ENCODE measurements around the gene FAM149A.

FAM149A gene

DNA sequence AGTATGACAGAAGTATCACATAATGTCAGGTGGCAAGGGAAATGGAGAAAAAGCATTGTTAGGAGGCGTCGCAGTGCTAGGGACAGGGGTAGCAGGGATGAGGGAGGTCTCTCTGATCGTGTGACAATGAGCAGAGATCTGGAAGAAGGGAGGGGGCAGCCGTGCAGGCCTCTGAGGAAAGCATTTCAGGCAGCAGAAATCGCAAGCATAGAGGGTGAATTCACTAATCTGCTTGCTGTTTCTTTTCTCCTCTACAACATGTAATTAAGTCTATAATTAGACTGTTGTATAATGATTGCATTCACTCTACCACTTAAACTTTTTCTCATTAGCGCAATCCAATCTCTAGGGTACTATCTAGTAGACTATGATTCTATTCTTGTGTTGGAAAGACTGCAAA lies 96.0 kb downstream of the FAM149A start:
- FAIRE-seq = no peak

DNA sequence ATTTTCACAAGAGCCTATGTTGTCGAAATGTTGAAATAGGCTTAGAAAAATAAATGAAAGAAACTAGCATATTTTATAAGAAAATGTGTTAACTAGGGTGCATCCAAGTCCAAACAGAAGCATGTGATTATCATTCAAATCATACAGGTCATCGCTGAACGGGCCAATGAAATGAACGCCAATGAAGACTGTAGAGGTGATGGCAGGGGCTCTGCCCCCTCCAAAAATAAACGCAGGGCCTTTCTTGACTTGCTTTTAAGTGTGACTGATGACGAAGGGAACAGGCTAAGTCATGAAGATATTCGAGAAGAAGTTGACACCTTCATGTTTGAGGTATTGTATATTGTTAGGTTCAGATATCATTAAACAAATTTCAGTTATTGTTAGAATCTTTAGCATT lies 96.5 kb downstream of the FAM149A start:
- no peak for FAIRE-seq
- DNase-seq (ENCODE audit: insufficient read length, low spot score) = no peak

More for the DNA sequence above, 96.0 kb downstream of the FAM149A start:
- DNase-seq (ENCODE audit: insufficient read length, low spot score) = no peak

DNA sequence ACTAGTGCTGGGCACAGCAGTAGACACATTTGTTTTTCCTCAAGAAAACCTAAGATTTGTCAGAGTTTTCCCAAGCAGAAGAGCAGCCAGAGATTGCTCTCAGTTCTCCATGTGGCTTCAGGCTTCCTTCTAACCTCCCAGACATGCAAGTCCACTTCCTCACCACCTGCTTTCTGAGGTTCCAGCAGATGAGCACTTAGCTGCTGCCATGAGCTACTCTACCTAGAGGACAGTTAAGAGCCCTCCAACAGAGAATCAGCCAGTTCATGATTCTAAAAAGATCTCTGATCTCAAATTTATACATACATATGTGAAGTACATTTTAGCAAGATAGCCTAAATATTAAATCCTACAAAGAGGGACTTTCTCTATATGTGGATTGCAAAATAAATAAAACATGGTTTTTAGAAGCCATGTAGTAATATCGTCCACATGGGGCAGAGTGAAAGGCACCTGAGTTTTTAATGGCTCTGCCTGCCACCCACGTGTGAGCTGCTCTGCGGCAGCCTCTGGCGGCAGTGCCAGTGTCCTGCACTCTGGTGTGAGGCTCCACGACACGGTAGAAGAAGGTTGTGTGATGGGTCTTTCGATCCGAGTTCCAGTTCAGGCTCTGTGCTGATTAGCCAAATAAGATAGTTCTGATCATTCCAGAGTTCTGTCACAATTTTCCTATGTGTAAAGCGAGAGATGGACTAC lies 97.2 kb downstream of the FAM149A start:
- DNase-seq (ENCODE audit: insufficient read length, low spot score) (peak; percentile 48), FAIRE-seq (peak; percentile 28)

DNA sequence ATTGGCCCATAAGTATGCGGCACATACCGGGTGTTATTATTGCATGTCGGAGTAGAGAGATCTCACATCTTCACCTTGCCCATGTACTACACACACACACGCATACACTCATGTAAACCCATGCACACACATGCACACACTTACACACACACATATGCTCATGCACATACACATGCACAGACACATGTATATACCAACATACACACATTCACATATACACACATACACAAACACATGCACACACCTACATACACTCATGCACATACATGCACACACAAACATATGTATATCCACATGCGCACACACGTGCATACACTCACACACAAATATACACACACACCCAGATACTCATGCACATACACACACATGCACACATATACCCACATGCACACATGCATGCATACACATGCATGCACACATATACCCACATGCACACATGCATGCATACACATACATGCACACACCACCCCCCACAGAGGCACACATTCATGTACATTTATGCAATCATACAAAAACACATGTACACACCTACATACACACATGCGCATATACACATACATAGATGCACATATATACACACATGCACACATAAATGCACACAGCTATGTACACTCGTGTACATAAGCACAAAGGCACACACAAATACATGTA lies 98.1 kb downstream of the FAM149A start:
- DNase-seq (ENCODE audit: insufficient read length, low spot score) (no peak), FAIRE-seq (peak; percentile 86)

DNA sequence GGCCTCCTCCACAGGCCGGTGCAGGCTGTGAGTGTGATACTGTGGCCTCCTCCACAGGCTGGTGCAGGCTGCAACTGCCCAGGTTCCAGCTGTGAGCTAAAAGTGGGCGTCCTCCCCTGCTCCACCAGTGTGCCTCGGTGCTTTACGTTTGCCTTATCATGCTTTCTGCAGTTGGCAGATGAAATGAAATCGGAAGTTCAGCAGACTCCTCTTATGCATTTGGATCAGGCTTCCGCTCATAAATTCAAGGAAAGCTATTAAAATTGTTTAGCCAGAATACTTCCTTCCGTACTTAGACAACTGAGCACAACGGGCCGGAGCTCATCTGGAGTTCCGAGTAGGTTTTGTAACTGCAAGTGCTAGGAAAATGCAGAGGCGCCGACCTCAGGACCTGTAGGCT lies 98.9 kb downstream of the FAM149A start:
- DNase-seq (ENCODE audit: insufficient read length, low spot score) (no peak), FAIRE-seq (no peak)

DNA sequence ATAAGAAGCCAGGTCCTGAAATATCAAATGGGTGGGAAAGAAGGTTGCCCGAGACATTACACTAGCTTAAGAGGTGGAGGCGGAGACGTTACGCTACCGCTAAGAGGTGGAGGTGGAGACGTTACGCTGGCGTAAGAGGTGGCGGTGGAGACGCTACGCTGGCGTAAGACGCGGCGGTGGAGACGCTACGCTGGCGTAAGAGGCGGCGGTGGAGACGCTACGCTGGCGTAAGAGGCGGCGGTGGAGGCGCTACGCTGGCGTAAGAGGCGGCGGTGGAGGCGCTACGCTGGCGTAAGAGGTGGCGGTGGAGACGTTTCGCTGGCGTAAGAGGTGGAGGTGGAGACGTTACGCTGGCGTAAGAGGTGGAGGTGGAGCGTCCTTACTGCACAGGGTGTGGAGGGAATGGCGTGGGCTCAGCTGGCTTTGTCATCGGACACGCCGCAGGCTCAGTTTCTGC lies 99.6 kb downstream of the FAM149A start:
- DNase-seq (ENCODE audit: insufficient read length, low spot score) (no peak), FAIRE-seq (no peak)

DNA sequence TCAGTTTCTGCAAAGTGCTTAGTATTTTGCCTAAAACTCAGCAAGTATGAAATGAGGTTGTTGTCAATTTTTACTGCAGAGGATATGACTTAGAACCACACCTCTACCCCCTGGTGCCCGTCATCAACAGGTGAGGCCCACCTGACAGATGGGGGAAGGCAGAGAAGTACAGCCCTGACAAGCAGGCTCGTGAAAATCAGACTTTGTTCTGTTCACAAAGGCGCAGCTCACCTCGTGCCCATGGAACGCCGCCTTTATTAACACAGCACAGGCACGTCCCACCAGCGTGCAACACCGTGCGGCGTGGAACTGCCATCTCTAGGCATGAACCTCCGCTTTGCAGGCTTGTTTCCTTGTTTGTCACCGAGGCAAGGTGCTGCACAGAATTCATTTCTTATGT lies 100.2 kb downstream of the FAM149A start:
- FAIRE-seq = no peak
- no peak for DNase-seq (ENCODE audit: insufficient read length, low spot score)

DNA sequence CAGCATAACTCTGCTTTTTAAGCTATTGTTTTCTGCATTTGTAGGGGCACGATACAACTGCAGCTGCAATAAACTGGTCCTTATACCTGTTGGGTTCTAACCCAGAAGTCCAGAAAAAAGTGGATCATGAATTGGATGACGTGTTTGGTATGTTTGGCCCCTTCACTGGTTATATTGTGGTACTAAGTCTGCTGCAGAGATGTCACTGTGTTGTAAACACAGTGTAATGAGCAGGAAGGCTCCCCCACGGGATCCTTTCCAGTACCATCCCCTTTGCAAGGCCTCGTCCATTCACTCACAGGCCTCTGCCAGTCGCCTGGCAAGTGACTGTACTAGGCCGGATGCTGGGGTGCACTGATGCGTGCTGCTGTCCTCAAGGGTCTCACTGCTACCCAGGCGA lies 100.7 kb downstream of the FAM149A start:
- DNase-seq (ENCODE audit: insufficient read length, low spot score) = no peak
- no peak for FAIRE-seq

DNA sequence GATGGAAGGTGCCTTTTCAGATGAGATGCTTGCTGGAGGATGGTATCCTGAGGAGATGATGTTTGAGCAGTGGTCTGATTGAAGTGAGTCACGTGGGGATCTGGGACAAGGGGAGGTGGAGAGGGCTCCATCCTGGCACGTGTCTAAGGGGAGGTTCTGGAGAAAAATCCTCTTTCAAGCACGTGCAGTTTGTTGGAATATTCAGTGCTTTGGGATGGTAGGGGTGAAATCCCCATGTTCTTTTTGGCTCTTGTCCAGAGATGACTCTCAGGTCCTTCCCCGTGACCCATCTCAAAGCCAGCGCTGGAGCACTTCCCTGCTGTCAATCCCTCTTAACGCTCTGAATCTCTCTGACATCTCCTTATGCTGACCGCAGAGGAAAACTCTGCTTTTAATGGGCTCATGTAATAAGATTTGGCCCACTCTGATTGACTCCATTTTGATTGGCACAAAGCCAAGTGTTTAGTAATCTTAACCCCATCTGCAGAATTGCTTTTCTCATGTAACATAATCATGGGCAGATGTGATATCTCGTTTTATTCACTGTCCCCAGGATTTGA lies 112.0 kb downstream of the FAM149A start:
- DNase-seq (ENCODE audit: insufficient read length, low spot score) (no peak), FAIRE-seq (peak; percentile 36)

DNA sequence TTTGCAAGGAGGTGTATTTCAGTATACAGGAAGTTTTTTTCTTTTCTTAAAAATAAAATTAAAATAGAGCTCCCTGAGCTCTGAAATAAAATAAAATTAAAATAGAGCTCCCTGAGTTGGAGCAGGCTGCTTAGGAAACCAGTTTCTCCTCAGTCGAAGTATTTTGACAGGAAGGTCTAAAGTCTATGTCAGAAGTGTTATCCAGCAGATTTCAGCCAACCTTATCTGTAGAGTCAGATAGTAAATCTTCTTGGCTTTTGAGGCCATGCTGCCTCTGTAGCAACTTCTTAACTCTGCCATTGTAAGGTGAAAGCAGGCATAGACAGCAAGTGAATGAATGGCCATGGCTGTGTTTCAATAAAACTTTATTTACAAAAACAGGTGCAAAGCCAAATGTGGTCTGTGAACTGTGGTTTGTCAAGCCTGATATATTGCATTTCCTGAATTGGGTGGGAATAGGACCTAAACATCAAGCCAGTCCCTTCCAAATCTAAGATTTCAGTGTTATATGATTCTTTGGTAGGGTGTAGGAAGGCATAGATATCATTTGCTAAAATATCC lies 113.3 kb downstream of the FAM149A start:
- DNase-seq (ENCODE audit: insufficient read length, low spot score) (no peak), FAIRE-seq (no peak)

DNA sequence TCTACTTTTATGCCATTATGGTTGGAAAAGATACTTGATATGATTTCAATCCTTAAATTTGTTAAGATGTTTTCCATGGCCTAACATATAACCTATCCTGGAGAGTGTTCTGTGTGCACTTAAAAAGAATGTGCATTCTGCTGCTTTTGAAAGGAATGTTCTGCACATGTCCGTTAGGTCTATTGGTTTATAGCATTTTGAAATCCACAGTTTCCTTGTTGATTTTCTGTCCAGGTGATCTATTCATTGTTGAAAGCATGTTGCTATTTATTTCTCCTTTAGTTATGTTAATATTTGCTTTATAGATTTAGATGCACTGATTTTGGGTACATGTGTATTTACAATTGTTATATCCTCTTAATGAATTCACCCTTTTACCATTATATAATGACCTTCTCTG lies 117.1 kb downstream of the FAM149A start:
- DNase-seq (ENCODE audit: insufficient read length, low spot score) = no peak
- no peak for FAIRE-seq
